ENCODE results near the gene GTSE1. TPM values are rescaled to one million over a fixed set of nuclear protein-coding genes. Genes with fewer than 3 reads are reported as not detected.

The GTSE1 gene
- total RNA-seq, 1 donor from 2014 or later, result 0.95 TPM

DNA sequence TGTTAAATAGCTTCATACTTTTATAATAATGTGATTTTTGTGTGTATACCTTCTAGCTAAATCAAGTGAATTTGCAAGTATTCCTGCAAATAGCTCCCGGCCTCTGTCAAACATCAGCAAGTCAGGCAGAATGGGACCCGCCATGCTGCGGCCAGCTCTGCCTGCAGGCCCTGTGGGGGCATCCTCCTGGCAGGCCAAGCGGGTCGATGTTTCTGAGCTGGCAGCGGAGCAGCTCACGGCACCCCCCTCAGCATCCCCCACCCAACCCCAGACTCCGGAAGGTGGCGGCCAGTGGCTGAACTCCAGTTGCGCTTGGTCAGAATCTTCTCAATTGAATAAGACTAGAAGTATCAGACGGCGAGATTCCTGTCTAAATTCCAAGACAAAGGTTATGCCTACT lies 19.3 kb downstream of the GTSE1 start:
- Mint-ChIP-seq H3K36me3 (ENCODE audit: low read depth) (no peaks in the 10 kb centered on the region), H3K27ac (no peak overlapping the region), H3K4me3 (no peak overlapping the region), H3K27me3 (no peaks in the 10 kb centered on the region), H3K9me3 (no peaks in the 10 kb centered on the region), H3K4me1 (no peaks in the 10 kb centered on the region)
- intact Hi-C loops (cut with micrococcal nuclease), result no loop called here
- CTCF ChIA-PET, result interaction anchor here (1.0 to 5.9 kb wide), 6 partner anchors 9 to 321 kb away, joined by 4 to 61 read pairs (median 6); no protein-coding TSS in a partner anchor
- POLR2A ChIA-PET, result no interaction called here
- no peak for ATAC-seq (ENCODE audit: low read depth)
- TF ChIP-seq, protein P1, sequence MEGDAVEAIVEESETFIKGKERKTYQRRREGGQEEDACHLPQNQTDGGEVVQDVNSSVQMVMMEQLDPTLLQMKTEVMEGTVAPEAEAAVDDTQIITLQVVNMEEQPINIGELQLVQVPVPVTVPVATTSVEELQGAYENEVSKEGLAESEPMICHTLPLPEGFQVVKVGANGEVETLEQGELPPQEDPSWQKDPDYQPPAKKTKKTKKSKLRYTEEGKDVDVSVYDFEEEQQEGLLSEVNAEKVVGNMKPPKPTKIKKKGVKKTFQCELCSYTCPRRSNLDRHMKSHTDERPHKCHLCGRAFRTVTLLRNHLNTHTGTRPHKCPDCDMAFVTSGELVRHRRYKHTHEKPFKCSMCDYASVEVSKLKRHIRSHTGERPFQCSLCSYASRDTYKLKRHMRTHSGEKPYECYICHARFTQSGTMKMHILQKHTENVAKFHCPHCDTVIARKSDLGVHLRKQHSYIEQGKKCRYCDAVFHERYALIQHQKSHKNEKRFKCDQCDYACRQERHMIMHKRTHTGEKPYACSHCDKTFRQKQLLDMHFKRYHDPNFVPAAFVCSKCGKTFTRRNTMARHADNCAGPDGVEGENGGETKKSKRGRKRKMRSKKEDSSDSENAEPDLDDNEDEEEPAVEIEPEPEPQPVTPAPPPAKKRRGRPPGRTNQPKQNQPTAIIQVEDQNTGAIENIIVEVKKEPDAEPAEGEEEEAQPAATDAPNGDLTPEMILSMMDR (IDR thresholded peaks at IDR 0.05), result no peak
- DNase-seq, result no peak

DNA sequence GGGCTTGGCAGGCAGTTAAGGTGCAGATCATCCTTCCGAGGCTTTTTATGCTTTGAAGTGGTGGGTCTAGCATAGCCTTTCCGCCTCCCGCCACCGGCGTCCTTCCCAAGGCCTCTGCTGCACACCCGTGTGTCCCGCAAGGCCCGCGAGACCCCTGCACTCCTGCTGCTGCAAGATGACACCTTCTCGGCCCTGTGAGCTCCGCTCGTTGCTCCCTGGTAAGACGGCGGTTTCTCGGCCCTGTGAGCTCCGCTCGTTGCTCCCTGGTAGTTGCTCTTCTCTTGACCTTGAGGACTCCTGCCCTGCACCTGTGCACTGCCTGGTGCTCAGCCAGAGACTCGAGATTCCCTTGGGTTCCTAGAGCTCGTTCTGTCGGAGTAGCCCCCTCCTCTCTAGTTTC lies 21.0 kb downstream of the GTSE1 start:
- Mint-ChIP-seq H3K4me3 (no peak overlapping the region), H3K27ac (no peak overlapping the region), H3K27me3 (no peaks in the 10 kb centered on the region), H3K9me3 (no peaks in the 10 kb centered on the region), H3K4me1 (no peaks in the 10 kb centered on the region), H3K36me3 (ENCODE audit: low read depth) (no peaks in the 10 kb centered on the region)
- ATAC-seq (ENCODE audit: low read depth), result no peak
- DNase-seq, result no peak
- intact Hi-C loops (cut with micrococcal nuclease), result no loop called here
- ChIA-PET POLR2A (no interaction called here), CTCF (interaction anchor here (5.9 kb wide), 1 partner anchor 196 kb away, joined by 61 read pairs; no protein-coding TSS in a partner anchor)
- TF ChIP-seq, protein P1 (IDR thresholded peaks at IDR 0.05), result no peak

DNA sequence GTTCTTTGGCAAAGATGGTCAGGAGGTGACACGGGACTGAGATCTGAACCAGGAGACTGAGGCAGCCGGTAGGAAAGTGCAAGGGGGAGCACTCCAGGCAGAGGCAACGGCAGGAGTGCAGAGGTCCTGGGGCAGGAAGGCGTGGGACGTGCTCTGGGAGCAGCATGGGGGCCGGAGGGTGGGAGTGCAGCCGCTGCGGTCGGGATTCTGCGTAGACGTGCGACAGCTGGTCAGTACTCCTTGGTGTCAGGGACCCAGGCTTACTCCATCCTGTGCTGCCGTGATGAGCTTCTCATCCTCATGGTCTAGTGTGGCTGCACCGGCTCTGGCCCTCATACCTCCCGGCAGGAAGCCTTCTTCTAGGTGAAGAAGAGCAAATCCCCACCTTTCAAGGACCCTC lies 21.9 kb downstream of the GTSE1 start:
- ATAC-seq (ENCODE audit: low read depth) (no peak), DNase-seq (no peak)
- H3K9me3 Mint-ChIP-seq, result no peaks in the 10 kb centered on the region
- TF ChIP-seq, protein P1 (IDR thresholded peaks at IDR 0.05), result no peak
- H3K27me3 Mint-ChIP-seq, result no peaks in the 10 kb centered on the region
- ChIA-PET POLR2A (no interaction called here), CTCF (interaction anchor here (5.9 kb wide), 1 partner anchor 197 kb away, joined by 61 read pairs; no protein-coding TSS in a partner anchor)
- no peak overlapping the region for H3K27ac Mint-ChIP-seq
- intact Hi-C loops (cut with micrococcal nuclease), result no loop called here
- no peaks in the 10 kb centered on the region for H3K36me3 Mint-ChIP-seq (ENCODE audit: low read depth)
- no peak overlapping the region for H3K4me3 Mint-ChIP-seq
- H3K4me1 Mint-ChIP-seq, result no peaks in the 10 kb centered on the region

DNA sequence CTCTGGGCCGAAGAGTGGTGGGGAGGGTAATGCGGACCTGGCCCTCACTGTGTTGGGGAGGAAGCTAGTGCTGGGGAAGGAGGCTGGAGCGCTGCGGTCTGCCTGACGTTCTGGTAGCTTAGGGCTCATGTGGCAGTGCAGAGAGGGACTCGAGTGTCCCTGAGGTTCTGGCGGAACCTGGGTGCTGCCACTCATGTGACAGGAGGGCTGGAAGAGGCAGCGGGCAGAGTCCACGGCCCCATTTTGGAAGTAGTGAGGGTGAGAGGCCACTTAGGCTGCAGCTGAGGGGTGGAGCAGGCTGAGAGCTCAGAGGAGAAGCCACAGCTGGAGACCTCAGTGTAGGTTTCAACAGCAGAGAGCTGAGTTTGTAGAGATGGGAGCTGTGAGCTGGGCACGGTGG lies 22.6 kb downstream of the GTSE1 start:
- H3K36me3 Mint-ChIP-seq (ENCODE audit: low read depth), result no peaks in the 10 kb centered on the region
- POLR2A ChIA-PET, result no interaction called here

DNA sequence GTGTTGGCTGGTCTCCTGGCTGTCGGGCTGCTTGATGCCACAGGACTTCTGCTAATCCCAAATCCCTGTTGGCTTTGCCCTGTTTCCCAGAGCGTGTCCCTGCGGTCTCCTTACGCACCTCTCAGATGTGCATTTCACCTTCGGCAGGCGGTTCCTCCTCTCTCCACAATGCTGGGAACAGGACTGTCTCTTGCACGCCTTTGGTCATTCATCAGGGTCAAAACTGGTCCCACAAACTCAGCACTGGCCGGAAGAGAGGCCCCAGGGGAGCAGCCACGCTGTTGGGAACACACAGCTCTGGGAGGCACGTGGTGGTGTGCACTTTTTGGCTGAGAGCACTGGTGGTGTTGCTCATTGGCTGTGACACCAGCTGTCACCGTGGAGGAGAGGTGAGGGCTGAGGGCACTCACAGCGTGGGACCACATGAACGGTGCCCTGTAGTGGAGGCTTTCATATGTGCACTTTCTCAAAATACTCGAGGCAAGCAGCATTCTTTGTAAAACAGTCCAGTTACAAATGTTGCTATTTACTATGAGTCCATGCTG lies 23.6 kb downstream of the GTSE1 start:
- H3K9me3 Mint-ChIP-seq, result no peaks in the 10 kb centered on the region
- H3K36me3 Mint-ChIP-seq (ENCODE audit: low read depth), result no peaks in the 10 kb centered on the region
- H3K27me3 Mint-ChIP-seq, result no peaks in the 10 kb centered on the region
- H3K4me1 Mint-ChIP-seq, result no peaks in the 10 kb centered on the region
- intact Hi-C loops (cut with micrococcal nuclease), result no loop called here
- DNase-seq (no peak), ATAC-seq (ENCODE audit: low read depth) (no peak)
- TF ChIP-seq, protein P1 (IDR thresholded peaks at IDR 0.05), result no peak
- ChIA-PET POLR2A (no interaction called here), CTCF (no interaction called here)
- H3K4me3 Mint-ChIP-seq, result no peak overlapping the region
- no peak overlapping the region for H3K27ac Mint-ChIP-seq

More for the DNA sequence above, 22.6 kb downstream of the GTSE1 start:
- DNase-seq, result no peak
- no peak for ATAC-seq (ENCODE audit: low read depth)
- H3K4me1 Mint-ChIP-seq, result no peaks in the 10 kb centered on the region
- no peak overlapping the region for H3K27ac Mint-ChIP-seq
- TF ChIP-seq, protein P1 (IDR thresholded peaks at IDR 0.05), result no peak
- intact Hi-C loops (cut with micrococcal nuclease), result no loop called here
- CTCF ChIA-PET, result interaction anchor here (5.9 kb wide), 1 partner anchor 197 kb away, joined by 61 read pairs; no protein-coding TSS in a partner anchor
- no peak overlapping the region for H3K4me3 Mint-ChIP-seq
- no peaks in the 10 kb centered on the region for H3K27me3 Mint-ChIP-seq
- H3K9me3 Mint-ChIP-seq, result no peaks in the 10 kb centered on the region

Measured in activated B cell treated with CpG ODN at 0.5 μM for 24 hours (primary cell).